Measurements from ENCODE around the gene FALEC.

Gene FALEC

GRCh38 chr1:150515328-150516049, at the start of gene FALEC:
Gene FALEC (plus strand): TSS chr1:150515752.
- DNase-seq (ENCODE audit: low read depth, low spot score): peak; percentile 74

GRCh38 chr1:150466964-150467363, 48.6 kb upstream of the FALEC start:
- DNase-seq (ENCODE audit: low read depth, low spot score): no peak

GRCh38 chr1:150469291-150469690, 46.3 kb upstream of the FALEC start:
- DNase-seq (ENCODE audit: low read depth, low spot score): no peak

- DNase-seq (ENCODE audit: low read depth, low spot score): no peak
These were observed 42.9 kb upstream of the FALEC start for GRCh38 chr1:150472601-150473200.

GRCh38 chr1:150473659-150474058, 41.9 kb upstream of the FALEC start:
- DNase-seq (ENCODE audit: low read depth, low spot score): no peak

GRCh38 chr1:150474869-150475268, 40.7 kb upstream of the FALEC start:
- no peak for DNase-seq (ENCODE audit: low read depth, low spot score)

- no peak for DNase-seq (ENCODE audit: low read depth, low spot score)
These were observed 38.8 kb upstream of the FALEC start for GRCh38 chr1:150476754-150477153.

GRCh38 chr1:150477320-150477719, 38.2 kb upstream of the FALEC start:
- no peak for DNase-seq (ENCODE audit: low read depth, low spot score)

- DNase-seq (ENCODE audit: low read depth, low spot score): no peak
These were observed 37.8 kb upstream of the FALEC start for GRCh38 chr1:150477733-150478132.

- no peak for DNase-seq (ENCODE audit: low read depth, low spot score)
These were observed 36.2 kb upstream of the FALEC start for GRCh38 chr1:150479370-150479769.

- DNase-seq (ENCODE audit: low read depth, low spot score): no peak
These were observed 35.6 kb upstream of the FALEC start for GRCh38 chr1:150479927-150480352.

- DNase-seq (ENCODE audit: low read depth, low spot score): no peak
These were observed 31.1 kb upstream of the FALEC start for GRCh38 chr1:150484431-150484830.

- DNase-seq (ENCODE audit: low read depth, low spot score): no peak
These were observed 30.7 kb upstream of the FALEC start for GRCh38 chr1:150484861-150485260.

GRCh38 chr1:150486966-150487762, 28.4 kb upstream of the FALEC start, which contains the start of gene TARS2:
Gene TARS2 (plus strand): TSS chr1:150487419. CDS start chr1:150487451, 32 bp downstream.
- peak; percentile 99 for DNase-seq (ENCODE audit: low read depth, low spot score)

- no peak for DNase-seq (ENCODE audit: low read depth, low spot score)
These were observed 27.8 kb upstream of the FALEC start for GRCh38 chr1:150487763-150488115.

GRCh38 chr1:150493175-150493574, 22.4 kb upstream of the FALEC start:
- DNase-seq (ENCODE audit: low read depth, low spot score): no peak

GRCh38 chr1:150498342-150498741, 17.2 kb upstream of the FALEC start:
- no peak for DNase-seq (ENCODE audit: low read depth, low spot score)

GRCh38 chr1:150505431-150505830, 10.1 kb upstream of the FALEC start:
- no peak for DNase-seq (ENCODE audit: low read depth, low spot score)

GRCh38 chr1:150507912-150508864, 7.4 kb upstream of the FALEC start, which contains the start of gene ECM1:
Gene ECM1 (plus strand): TSS chr1:150508109. CDS start chr1:150508210, 101 bp downstream.
- DNase-seq (ENCODE audit: low read depth, low spot score): no peak

- DNase-seq (ENCODE audit: low read depth, low spot score): no peak
These were observed 6.6 kb upstream of the FALEC start for GRCh38 chr1:150508982-150509381.

GRCh38 chr1:150511551-150511950, 4.0 kb upstream of the FALEC start:
- DNase-seq (ENCODE audit: low read depth, low spot score): no peak

Measured in iPS DF 19.7 (cell line).